Subcutaneous adipose tissue (tissue), 4 donors: ENCODE results near the gene ST8SIA6. TPM values are rescaled to one million over a fixed set of nuclear protein-coding genes. Genes with fewer than 3 reads are reported as not detected.

Experiments
- CTCF ChIP-seq: fragments of 450-650 bp; IDR thresholded peaks from one replicate; pipeline ENCODE4 v1.5.1; 2016; ENCODE audit warnings: low read depth, mild to moderate bottlenecking, control low read depth, antibody characterized with exemption, moderate library complexity
- total RNA-seq, 4 donors: library from RNA; depleted of rRNA; stranded (reverse); fragments of >200 nt; gene quantifications; one replicate each; pipeline ENCODE4 v1.1.0, GENCODE V29; 2016

Gene ST8SIA6
- total RNA-seq, 4 donors from 2014 or later, result 0.51 to 3.0 (median 1.3) TPM; not detected in 1

DNA sequence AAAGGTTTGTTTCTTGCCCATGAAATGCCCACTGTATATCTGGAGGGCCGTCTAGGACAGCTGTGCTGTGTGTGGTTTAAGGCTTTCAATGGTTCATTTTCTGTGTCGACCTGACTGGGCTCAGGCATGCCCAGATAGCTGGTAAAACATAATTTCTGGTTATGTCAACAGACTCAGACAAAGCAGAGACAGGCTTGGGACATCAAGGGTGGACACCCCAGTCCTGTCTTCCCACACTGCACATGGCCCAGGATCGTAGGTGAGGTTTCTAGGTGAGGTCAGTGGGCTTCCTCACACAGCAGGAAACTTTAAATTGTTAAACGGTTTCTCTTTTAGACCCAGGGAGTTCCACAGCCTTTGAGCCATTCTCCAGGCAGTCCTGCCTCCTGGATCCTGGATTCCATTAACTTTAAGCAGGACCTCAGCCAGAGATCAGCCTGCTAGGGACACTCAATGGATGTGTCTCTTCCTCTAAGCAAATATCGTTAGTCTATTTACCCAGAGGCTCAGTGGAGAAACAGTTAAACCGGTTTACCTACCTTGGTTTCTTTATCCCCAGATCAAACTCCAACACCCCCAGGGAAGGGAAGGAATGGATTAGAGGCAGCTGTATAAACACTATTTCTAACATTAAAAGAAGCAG lies 66.4 kb downstream of the ST8SIA6 start:
- no peak for TF ChIP-seq CTCF

GRCh38 chr10:17386616-17387075 lies 67.7 kb downstream of the ST8SIA6 start:
- TF ChIP-seq CTCF, result no peak

DNA sequence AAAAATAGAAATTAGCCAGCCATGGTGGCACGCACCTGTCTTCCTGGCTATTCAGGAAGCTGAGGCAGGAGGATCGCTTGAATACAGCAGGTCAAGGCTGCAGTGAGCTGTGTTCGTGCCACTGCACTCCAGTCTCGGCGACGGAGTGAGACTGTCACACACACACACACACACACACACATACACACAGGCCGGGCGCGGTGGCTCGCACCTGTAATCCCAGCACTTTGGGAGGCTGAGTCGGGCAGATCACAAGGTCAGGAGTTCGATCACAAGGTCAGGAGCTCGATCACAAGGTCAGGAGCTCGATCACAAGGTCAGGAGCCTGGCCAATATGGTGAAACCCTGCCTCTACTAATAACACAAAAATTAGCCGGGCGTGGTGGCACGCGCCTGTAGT lies 68.4 kb downstream of the ST8SIA6 start:
- no peak for TF ChIP-seq CTCF

- TF ChIP-seq CTCF, result no peak
Measured at GRCh38 chr10:17385066-17385465, 69.3 kb downstream of the ST8SIA6 start.

- no peak for TF ChIP-seq CTCF
Measured at GRCh38 chr10:17383801-17384555, 70.4 kb downstream of the ST8SIA6 start.

- no peak for TF ChIP-seq CTCF
Measured at GRCh38 chr10:17381502-17382142, 72.8 kb downstream of the ST8SIA6 start.

- no peak for TF ChIP-seq CTCF
Measured at GRCh38 chr10:17380888-17381287, 73.5 kb downstream of the ST8SIA6 start.
